ENCODE measurements around the gene PTOV1. TPM values are rescaled to one million over a fixed set of nuclear protein-coding genes. Genes with fewer than 3 reads are reported as not detected.

PTOV1 gene
- total and polyA plus RNA-seq, 2 of the 13 experiments (the other 11 are each of a cell fraction or from before 2014, with no cell fraction given), result 63.5 to 68.5 TPM

DNA sequence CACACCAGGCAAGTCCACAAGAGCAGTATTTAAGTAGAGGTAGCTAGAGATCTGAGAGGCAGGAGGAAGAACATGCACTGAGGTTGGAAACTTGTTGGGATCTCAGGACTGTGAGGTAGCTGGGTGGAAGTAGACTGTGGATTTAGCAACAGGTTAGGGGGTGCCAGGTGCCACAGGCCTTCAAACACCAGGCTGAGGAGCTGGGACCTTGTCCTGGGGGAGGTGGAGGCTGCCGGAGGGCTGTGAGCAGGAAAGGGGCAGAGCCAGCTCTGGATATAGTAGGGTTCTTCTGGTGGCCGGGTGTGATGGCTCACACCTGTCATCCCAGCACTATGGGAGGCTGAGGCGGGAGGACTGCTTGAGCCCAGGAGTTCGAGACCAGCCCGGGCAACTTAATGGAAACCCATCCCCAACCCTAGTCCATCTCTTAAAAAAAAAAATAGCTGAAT, 41.0 kb upstream of the PTOV1 start (continued):
- TF ChIP-seq, protein P1, sequence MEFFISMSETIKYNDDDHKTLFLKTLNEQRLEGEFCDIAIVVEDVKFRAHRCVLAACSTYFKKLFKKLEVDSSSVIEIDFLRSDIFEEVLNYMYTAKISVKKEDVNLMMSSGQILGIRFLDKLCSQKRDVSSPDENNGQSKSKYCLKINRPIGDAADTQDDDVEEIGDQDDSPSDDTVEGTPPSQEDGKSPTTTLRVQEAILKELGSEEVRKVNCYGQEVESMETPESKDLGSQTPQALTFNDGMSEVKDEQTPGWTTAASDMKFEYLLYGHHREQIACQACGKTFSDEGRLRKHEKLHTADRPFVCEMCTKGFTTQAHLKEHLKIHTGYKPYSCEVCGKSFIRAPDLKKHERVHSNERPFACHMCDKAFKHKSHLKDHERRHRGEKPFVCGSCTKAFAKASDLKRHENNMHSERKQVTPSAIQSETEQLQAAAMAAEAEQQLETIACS (CRISPR knock-in tag; IDR thresholded peaks at IDR 0.05), result no peak
- TF ChIP-seq CHCHD3 (CRISPR knock-in tag; IDR thresholded peaks at IDR 0.05) (no peak), FOSL1 (CRISPR knock-in tag; IDR thresholded peaks at IDR 0.05; ENCODE audit: borderline replicate concordance) (no peak)
- TF ChIP-seq, protein P2, sequence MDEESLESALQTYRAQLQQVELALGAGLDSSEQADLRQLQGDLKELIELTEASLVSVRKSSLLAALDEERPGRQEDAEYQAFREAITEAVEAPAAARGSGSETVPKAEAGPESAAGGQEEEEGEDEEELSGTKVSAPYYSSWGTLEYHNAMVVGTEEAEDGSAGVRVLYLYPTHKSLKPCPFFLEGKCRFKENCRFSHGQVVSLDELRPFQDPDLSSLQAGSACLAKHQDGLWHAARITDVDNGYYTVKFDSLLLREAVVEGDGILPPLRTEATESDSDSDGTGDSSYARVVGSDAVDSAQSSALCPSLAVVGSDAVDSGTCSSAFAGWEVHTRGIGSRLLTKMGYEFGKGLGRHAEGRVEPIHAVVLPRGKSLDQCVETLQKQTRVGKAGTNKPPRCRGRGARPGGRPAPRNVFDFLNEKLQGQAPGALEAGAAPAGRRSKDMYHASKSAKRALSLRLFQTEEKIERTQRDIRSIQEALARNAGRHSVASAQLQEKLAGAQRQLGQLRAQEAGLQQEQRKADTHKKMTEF (CRISPR knock-in tag; IDR thresholded peaks at IDR 0.05), result no peak
- TF ChIP-seq, protein P3, sequence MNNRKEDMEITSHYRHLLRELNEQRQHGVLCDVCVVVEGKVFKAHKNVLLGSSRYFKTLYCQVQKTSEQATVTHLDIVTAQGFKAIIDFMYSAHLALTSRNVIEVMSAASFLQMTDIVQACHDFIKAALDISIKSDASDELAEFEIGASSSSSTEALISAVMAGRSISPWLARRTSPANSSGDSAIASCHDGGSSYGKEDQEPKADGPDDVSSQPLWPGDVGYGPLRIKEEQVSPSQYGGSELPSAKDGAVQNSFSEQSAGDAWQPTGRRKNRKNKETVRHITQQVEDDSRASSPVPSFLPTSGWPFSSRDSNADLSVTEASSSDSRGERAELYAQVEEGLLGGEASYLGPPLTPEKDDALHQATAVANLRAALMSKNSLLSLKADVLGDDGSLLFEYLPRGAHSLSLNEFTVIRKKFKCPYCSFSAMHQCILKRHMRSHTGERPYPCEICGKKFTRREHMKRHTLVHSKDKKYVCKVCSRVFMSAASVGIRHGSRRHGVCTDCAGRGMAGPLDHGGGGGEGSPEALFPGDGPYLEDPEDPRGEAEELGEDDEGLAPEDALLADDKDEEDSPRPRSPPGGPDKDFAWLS (CRISPR knock-in tag; IDR thresholded peaks at IDR 0.05; ENCODE audit: borderline replicate concordance), result no peak

GRCh38 chr19:49811328-49811727, 39.6 kb upstream of the PTOV1 start:
- Histone ChIP-seq H3K9me3 (ENCODE audit: low read length) (no peaks in the 10 kb centered on the region), H3K4me1 (ENCODE audit: insufficient read depth, low read length) (peaks cover 14% of the 10 kb centered on the region), H3K79me2 (ENCODE audit: insufficient read depth, low read length) (no peaks in the 10 kb centered on the region), H3K4me2 (ENCODE audit: low read depth, low read length) (no peak overlapping the region), H3K4me3 (replicated peaks in 1 of 3; ENCODE audit: insufficient read depth in 1 of 3, low read depth in 2 of 3, low read length in 3 of 3) (no peak overlapping the region), H4K20me1 (ENCODE audit: insufficient read depth, low read length) (no peaks in the 10 kb centered on the region), H3K9ac (ENCODE audit: insufficient read depth, low read depth, low read length) (no peak overlapping the region), H2AFZ (ENCODE audit: low read length) (no peak overlapping the region), H3K27ac (ENCODE audit: extremely low read length, insufficient read depth, low read length) (no peak overlapping the region), H3K27me3 (ENCODE audit: control insufficient read depth in 1 of 2, insufficient read depth in 2 of 2, low read length in 2 of 2) (no peaks in the 10 kb centered on the region), H3K36me3 (replicated peaks in 1 of 2; ENCODE audit: control insufficient read depth in 1 of 2, insufficient read depth in 2 of 2, low read length in 2 of 2) (no peaks in the 10 kb centered on the region; a peak in 1 of 5 replicates)
- WGBS (ENCODE audit: low lambda C conversion rate), result 63% methylated on average over 3 of the region's 6 CpGs
- BruUV-seq (replicated peaks), result no TSS peak
- peak; percentile 77 for TF ChIP-seq ZNF143 (CRISPR knock-in tag; IDR thresholded peaks at IDR 0.05)
- TF ChIP-seq ZFP41 (CRISPR knock-in tag; IDR thresholded peaks at IDR 0.05; ENCODE audit: borderline replicate concordance), result no peak
- peak; percentile 88 for TF ChIP-seq THAP11 (CRISPR knock-in tag; IDR thresholded peaks at IDR 0.05)
- intact Hi-C loops (cut with micrococcal nuclease; ENCODE audit: unreplicated experiment), result loop anchor here (10.0 kb wide), 1 partner anchor 47 kb away; the partner anchor contains the start of genes AP2A1 and TSKS
- no peak for FAIRE-seq
- DNase-seq (ENCODE audit: low spot score), result no peak
- ChIA-PET CTCF (ENCODE audit: low intra/inter-chr PET ratio, low total read pairs) (no interaction called here), POLR2A (no interaction called here)
- no peak for ATAC-seq
- in situ Hi-C loops (cut with HindIII; ENCODE audit: extremely low pct_ligation_motif_present, low pct_unique_long_range_greater_than_20kb), result no loop called here

Measured in HepG2 (cell line).